SIG-M5 (cell line): ENCODE results near the gene EMSY.

Source experiments
- DNase-seq: peaks from one replicate; lab custom pipeline; 2025; lab: John Stamatoyannopoulos, UW

EMSY gene

GRCh38 chr11:76455331-76455730 is 10.5 kb downstream of the EMSY start:
- DNase-seq: no peak

GRCh38 chr11:76455931-76456330 is 11.1 kb downstream of the EMSY start:
- no peak for DNase-seq

DNA sequence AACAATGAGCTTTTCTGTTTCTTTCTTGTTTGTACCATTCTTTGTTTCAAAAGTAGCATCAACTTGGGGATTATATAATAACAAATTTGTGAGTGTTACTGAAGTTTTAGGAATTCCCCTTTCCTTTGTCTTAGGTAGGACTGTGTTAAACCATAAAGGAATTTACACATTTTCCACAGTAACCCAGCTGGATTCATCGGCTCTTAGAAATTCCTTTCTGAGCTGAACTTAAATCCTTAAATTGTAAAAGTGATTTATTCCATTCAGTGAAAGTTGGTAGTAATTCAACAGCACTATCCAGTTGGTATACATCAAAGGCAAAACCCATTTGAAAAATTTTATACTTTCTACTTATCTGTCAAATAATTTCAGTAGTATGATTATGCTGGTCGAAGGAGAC is 11.8 kb downstream of the EMSY start:
- DNase-seq: no peak

- DNase-seq: no peak
These were observed 14.5 kb downstream of the EMSY start for GRCh38 chr11:76459299-76459698.

DNA sequence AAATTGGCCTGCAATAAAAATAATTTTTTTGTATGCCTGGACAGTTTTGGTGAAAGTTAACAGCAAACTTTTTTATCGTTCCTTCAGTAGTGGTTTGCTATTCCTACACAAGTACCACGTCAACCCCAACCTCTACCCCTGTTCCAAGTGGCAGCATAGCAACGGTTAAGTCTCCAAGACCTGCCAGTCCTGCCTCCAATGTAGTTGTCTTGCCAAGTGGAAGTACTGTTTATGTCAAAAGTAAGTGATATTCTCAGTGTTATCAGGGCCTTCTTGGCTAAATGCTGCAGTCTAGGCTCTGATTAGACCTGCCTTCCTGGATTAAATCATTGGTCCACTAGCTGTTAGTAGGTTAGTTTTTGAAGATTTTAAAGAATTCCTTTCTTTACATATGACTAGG is 15.0 kb downstream of the EMSY start:
- no peak for DNase-seq

- no peak for DNase-seq
These were observed 17.5 kb downstream of the EMSY start for GRCh38 chr11:76462317-76462716.

DNA sequence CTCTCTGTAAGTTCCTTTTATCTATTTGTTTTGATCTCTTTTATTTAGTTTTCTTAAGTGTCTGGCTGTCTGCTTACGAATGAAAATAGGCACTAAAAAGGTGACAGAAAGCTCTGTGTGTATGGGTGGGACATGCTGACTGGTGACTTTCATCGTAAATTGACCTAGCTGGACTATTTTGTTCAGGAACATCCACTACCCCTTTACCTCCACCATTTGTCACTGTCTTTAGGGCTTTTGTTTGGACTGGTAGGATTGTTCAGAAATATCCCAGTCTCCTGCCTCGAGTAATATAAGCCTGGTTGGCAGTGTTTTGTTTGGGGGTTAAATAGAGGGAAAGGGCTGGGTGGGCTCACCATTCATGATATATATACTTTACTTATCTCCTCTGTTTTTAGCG is 20.9 kb downstream of the EMSY start:
- no peak for DNase-seq

- no peak for DNase-seq
These were observed 21.8 kb downstream of the EMSY start for GRCh38 chr11:76466666-76467065.

GRCh38 chr11:76469141-76469540 is 24.3 kb downstream of the EMSY start:
- DNase-seq: no peak

DNA sequence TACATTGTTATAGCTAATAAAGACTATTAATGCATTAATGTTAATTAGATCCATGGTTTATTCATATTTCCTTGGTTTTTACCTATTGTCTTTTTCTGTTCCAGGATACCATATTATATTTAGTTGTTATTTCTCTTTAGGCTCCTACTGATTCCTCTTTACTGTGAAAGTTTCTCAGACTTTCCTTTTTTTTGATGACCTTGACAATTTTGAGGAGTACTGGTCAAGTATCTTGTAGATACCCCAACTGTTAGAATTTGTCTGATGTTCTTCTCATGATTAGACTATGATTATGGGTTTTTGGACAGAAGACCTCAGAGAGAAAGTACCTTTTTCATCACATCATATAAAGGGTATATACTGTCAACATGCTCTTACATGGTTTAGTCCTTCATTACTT is 26.6 kb downstream of the EMSY start:
- DNase-seq: no peak

GRCh38 chr11:76480241-76480640 is 35.4 kb downstream of the EMSY start:
- DNase-seq: no peak

- DNase-seq: no peak
These were observed 46.8 kb downstream of the EMSY start for GRCh38 chr11:76491644-76492043.

GRCh38 chr11:76493040-76493439 is 48.2 kb downstream of the EMSY start:
- DNase-seq: no peak

GRCh38 chr11:76493626-76494539 is 49.1 kb downstream of the EMSY start:
- DNase-seq: no peak

GRCh38 chr11:76495019-76495418 is 50.2 kb downstream of the EMSY start:
- DNase-seq: no peak

GRCh38 chr11:76496174-76496573 is 51.4 kb downstream of the EMSY start:
- DNase-seq: no peak

DNA sequence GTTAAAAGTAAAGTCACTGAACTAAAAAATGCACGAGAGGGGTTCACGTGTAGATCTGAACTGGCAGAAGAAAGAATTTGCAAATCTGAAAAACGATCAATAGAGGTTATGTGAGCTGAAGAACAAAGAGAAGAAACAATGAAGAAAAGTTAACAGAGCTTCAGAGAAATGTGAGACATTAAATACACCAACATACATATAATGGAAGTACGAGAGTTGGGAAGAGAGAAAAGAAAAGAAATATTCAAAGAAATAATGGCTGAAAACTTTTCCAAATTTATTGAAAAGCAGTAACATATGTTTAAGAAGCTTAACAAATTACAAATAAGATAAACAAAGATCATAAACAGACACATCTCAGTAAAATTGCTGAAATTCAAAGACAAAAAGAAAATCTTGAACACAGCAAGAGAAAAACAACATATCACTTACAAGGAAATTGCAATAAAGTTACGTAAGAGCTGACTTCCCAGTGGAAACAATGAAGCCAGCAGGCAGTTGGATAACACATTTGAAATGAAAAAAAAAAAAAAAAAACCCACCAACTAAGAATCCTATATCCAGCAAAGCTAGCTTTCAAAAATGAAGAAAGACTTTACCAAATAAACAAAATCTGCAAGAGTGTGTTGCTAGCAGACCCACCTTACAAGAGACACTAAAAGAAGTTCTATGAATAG is 56.8 kb downstream of the EMSY start:
- DNase-seq: no peak

GRCh38 chr11:76506833-76507232 is 62.0 kb downstream of the EMSY start:
- no peak for DNase-seq

- DNase-seq: no peak
These were observed 65.5 kb downstream of the EMSY start for GRCh38 chr11:76510060-76511047.

- no peak for DNase-seq
These were observed 68.2 kb downstream of the EMSY start for GRCh38 chr11:76512851-76513653.

- DNase-seq: no peak
These were observed 68.8 kb downstream of the EMSY start for GRCh38 chr11:76513654-76514034.
